GM12801 (cell line): ENCODE data around the gene PANK3.

Experiments
- TF ChIP-seq, protein P1 (sequence below): IDR thresholded peaks from one replicate; pipeline ENCODE4 v1.5.1; 2011; ENCODE audit warnings: control low read depth; ENCODE audit not compliant: insufficient read length; ENCODE audit errors: extremely low read depth

Gene PANK3

DNA sequence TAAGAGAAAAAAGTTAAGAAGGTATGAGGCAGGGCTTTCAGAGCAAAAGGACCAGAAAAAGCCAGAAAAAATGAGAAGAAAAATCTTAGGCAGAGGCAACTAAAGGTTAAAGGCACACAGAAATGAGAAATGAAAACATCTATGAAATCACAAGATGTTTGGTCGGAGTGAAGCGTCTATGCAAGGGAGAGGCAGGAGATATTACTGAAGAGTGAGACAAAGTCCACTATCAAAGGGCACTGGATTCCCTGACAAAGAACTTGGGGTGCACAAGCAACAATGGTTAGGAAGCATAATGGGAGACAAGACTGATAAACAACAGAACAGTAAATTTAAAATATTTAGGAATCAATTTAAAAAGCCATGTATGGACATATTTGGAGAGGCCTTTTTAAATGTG, 16.9 kb downstream of the PANK3 start:
- TF ChIP-seq, protein P1, sequence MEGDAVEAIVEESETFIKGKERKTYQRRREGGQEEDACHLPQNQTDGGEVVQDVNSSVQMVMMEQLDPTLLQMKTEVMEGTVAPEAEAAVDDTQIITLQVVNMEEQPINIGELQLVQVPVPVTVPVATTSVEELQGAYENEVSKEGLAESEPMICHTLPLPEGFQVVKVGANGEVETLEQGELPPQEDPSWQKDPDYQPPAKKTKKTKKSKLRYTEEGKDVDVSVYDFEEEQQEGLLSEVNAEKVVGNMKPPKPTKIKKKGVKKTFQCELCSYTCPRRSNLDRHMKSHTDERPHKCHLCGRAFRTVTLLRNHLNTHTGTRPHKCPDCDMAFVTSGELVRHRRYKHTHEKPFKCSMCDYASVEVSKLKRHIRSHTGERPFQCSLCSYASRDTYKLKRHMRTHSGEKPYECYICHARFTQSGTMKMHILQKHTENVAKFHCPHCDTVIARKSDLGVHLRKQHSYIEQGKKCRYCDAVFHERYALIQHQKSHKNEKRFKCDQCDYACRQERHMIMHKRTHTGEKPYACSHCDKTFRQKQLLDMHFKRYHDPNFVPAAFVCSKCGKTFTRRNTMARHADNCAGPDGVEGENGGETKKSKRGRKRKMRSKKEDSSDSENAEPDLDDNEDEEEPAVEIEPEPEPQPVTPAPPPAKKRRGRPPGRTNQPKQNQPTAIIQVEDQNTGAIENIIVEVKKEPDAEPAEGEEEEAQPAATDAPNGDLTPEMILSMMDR: no peak

DNA sequence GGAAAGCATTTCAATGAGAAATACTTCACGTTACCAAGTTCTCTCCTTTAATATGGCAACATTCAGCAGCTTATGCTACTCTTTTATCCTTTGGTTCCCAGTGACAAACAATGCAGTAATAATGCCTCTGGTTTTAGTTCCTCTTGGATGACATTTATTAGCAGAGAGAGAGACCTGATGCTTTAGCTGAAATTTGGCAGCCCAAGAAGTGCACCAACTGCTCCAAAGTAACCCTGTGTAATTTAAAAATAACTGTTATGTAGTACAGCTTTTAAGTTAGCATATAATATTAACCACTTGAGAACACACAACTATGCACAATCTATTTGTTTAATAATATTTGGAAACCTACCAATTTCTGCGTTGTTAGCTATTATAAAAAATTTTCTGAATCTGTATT, 21.8 kb downstream of the PANK3 start:
- TF ChIP-seq, protein P1: no peak

DNA sequence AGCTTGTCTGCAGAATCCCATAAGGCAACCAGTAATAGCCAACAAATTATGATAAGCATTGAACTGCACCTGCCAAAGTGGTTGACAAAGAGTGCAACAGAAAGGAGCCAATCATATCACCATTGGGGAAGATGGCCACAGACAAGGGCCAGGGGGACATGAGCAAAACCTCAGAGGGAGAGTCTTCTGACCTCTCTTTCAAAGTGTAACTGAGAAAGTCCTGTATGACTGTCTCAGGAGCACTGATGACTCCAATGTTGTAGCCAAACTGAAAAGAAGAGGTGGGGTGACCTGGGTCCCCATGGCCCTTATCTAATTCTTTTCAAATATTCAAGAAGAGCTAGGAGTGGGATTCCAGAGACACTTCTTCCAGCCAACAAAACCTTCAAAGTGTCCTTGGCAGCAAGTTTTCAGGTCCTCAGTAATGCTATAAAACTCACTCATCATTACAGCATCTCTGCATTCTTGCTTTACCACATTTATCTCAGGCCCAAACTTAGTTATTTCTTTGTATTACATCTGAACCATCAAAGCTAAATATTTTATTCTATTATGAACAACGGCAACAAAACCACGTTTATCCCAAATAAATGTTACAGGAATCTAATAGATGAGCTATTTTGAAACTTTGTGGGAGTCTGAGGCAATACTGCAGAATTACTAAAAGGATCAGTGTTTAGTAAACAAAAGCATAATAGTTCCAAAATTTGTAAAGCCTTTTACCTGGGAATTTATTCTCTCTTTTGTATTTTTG, 25.6 kb downstream of the PANK3 start:
- TF ChIP-seq, protein P1: no peak

DNA sequence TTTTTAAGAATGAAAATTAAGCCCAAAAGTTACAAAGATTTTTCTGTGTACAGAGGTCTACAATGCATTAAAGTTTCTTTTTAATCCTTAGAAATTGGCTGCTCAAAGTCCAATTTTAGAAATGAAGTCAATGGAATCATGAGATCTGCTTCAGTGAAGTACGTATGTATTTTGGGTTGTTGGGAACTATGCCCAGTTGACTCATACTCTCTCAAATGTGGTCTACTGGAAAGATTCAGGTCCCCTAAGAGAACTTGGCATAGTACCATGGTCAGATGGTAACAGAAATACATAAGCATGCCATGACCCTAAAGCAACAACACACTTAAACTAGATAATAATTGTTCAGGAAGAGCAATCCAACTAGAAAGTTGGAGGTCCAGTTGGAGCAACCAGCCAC, 27.0 kb downstream of the PANK3 start:
- TF ChIP-seq, protein P1: no peak

DNA sequence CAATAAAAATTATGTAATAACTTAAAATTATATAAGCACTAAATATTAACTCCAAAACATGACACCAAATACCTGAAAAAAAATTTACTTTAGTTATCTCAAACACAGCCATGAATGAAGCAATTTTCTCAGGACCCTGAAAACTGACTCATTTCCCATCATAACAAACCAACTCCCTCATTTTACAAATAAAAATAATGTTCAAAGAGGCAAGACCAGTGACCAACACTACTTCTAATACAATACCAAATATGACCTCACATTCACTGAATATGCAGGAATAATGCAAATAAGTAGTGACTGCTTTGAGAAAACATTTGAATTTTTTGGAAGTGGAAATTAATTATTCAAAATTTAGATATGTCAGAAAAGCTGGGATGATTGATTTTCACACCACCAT, 28.5 kb downstream of the PANK3 start:
- TF ChIP-seq, protein P1: no peak

DNA sequence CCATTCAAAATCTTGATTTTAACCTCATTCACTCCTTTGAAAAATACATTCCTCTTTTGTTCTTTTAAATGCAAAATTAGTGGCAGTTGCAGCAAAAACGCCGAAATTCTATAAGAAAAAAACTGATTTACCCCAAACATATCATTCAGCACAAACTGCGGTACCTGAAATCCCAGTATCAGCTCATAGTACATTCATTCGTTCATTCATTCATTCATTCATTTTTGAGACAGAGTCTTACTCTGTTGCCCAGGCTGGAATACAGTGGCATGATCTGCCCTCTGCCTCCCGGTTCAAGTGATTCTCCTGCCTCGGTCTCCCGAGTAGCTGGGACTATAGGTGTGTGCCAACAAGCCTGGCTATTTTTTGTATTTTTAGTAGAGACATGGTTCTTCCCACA, 29.6 kb downstream of the PANK3 start:
- TF ChIP-seq, protein P1: no peak

DNA sequence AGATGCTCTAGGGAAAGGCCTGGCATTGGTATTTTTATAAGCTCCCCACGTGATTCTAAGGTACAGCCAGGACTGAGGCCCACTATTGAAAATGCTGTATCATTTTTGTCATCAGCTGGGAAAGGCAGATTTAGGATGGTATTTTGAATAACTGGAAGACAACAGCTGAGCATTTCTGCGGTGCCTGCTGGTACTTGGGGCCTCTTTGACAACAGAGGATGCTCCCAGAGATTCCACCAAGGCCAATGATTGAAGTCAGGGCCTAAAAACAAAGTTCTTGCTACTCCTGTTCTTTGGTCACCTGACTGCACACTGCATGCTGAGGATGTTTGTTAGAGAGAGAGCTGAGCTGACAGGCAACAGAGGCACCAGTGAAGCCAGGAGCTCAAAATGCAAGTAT, 42.0 kb downstream of the PANK3 start:
- TF ChIP-seq, protein P1: no peak
